ENCODE results near the gene KCNS3.

KCNS3 gene

DNA sequence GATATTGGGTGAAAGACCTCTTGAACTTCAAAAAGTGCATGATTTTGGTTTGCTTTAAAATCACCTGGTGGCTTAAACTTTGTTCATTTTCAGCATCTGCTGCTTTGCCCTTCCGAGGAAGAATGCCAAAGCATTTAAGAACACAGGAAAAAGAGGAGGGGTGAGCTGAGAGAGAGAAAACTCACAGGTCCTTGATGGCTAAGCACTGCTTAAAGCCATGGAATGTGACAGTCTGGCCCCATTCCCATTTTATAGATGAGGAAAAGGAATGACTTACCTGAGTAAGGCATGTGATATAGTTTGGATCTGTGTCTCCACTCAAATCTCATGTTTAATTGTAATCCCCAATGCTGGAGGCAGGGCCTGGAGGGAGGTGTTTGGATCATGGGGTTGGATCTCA is 58.1 kb downstream of the KCNS3 start:
- no peaks in the 10 kb centered on the region for H3K9me3 ChIP-seq (ENCODE audit: control insufficient read depth in 1 of 2, low read length in 2 of 2)
- no peak overlapping the region for H3K4me3 ChIP-seq (ENCODE audit: low read depth in 1 of 2, low read length in 2 of 2)
- no peak overlapping the region for H3K9ac ChIP-seq (ENCODE audit: low read depth in 1 of 2, low read length in 2 of 2)
- H3K36me3 ChIP-seq (ENCODE audit: control insufficient read depth in 1 of 2, insufficient read depth in 2 of 2, low read length in 2 of 2): no peaks in the 10 kb centered on the region
- no peaks in the 10 kb centered on the region for H3K4me1 ChIP-seq (ENCODE audit: control insufficient read depth in 1 of 2, insufficient read depth in 2 of 2, low read length in 2 of 2)
- H3K27me3 ChIP-seq (ENCODE audit: control insufficient read depth in 1 of 2, insufficient read depth in 2 of 2, low read length in 2 of 2): no peaks in the 10 kb centered on the region
- no peak overlapping the region for H3K27ac ChIP-seq (ENCODE audit: low read depth, low read length)

DNA sequence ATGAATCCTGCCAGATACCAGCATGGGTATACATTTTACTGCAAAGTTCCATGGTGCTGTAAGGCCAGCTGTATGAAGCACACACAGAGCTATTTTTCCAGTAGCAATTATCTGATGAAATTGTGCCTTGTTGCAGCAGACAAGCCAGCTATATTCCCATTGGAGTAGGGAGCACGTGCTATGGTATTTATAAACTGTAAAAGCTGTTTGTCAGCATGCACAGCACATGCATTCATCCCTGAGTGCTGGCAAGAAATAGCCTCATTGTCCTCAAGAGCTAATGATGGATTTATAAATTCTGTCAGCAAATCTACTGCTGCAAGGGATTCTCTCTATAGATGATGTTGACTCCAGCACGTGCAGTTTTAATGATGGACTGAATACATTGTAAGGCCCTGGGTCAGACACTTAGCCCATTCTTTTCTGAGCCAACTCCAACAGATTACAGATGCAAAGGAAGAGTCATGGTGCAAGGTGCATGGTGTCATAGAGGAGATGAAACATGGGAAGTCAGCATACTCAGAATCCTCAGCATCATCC is 61.7 kb downstream of the KCNS3 start:
- Histone ChIP-seq H3K4me3 (ENCODE audit: low read depth in 1 of 2, low read length in 2 of 2) (no peak overlapping the region), H3K27me3 (ENCODE audit: control insufficient read depth in 1 of 2, insufficient read depth in 2 of 2, low read length in 2 of 2) (no peaks in the 10 kb centered on the region), H3K9ac (ENCODE audit: low read depth in 1 of 2, low read length in 2 of 2) (no peak overlapping the region), H3K4me1 (ENCODE audit: control insufficient read depth in 1 of 2, insufficient read depth in 2 of 2, low read length in 2 of 2) (no peaks in the 10 kb centered on the region), H3K27ac (ENCODE audit: low read depth, low read length) (no peak overlapping the region), H3K36me3 (ENCODE audit: control insufficient read depth in 1 of 2, insufficient read depth in 2 of 2, low read length in 2 of 2) (no peaks in the 10 kb centered on the region), H3K9me3 (ENCODE audit: control insufficient read depth in 1 of 2, low read length in 2 of 2) (no peaks in the 10 kb centered on the region)

DNA sequence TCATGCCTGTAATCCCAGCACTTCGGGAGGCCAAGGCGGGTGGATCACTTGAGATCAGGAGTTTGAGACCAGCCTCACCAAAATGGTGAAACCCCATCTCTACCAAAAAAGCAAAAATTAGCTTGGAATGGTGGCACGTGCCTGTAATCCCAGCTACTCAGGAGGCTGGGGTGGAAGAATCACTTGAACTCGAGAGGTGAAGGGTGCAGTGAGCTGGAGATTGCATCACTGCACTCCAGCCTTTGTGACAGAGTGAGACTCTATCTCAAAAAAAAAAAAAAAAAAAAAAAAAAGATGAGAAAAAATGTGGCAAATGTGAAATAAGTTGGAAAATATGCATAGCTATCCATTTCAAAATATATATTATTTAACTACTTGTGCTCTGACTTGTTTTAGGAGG is 65.0 kb downstream of the KCNS3 start:
- Histone ChIP-seq H3K27me3 (ENCODE audit: control insufficient read depth in 1 of 2, insufficient read depth in 2 of 2, low read length in 2 of 2) (no peaks in the 10 kb centered on the region), H3K9me3 (ENCODE audit: control insufficient read depth in 1 of 2, low read length in 2 of 2) (no peaks in the 10 kb centered on the region), H3K4me1 (ENCODE audit: control insufficient read depth in 1 of 2, insufficient read depth in 2 of 2, low read length in 2 of 2) (no peaks in the 10 kb centered on the region), H3K36me3 (ENCODE audit: control insufficient read depth in 1 of 2, insufficient read depth in 2 of 2, low read length in 2 of 2) (no peaks in the 10 kb centered on the region), H3K27ac (ENCODE audit: low read depth, low read length) (no peak overlapping the region), H3K4me3 (ENCODE audit: low read depth in 1 of 2, low read length in 2 of 2) (no peak overlapping the region), H3K9ac (ENCODE audit: low read depth in 1 of 2, low read length in 2 of 2) (no peak overlapping the region)

DNA sequence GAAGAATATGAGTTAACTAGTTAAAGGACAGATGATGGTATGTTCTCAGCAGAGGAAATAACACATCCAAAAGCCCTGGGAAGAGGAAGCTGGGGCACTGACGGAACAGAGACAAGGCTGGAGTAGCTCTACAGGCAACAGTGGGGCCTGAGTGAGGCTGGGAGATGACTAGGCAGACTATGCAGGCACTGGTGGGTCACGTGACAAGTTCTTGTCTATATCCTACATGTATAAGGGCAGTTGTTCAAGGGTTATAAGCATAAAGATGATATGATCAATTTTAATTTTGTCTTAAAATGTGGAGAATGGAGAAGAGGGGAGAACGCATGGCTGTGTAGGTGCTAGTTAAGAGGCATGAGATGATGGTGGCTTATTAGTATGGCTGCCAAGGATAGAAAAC is 68.6 kb downstream of the KCNS3 start:
- H3K36me3 ChIP-seq (ENCODE audit: control insufficient read depth in 1 of 2, insufficient read depth in 2 of 2, low read length in 2 of 2): no peaks in the 10 kb centered on the region
- no peaks in the 10 kb centered on the region for H3K27me3 ChIP-seq (ENCODE audit: control insufficient read depth in 1 of 2, insufficient read depth in 2 of 2, low read length in 2 of 2)
- H3K9ac ChIP-seq (ENCODE audit: low read depth in 1 of 2, low read length in 2 of 2): no peak overlapping the region
- H3K27ac ChIP-seq (ENCODE audit: low read depth, low read length): no peak overlapping the region
- no peak overlapping the region for H3K4me3 ChIP-seq (ENCODE audit: low read depth in 1 of 2, low read length in 2 of 2)
- no peaks in the 10 kb centered on the region for H3K4me1 ChIP-seq (ENCODE audit: control insufficient read depth in 1 of 2, insufficient read depth in 2 of 2, low read length in 2 of 2)
- H3K9me3 ChIP-seq (ENCODE audit: control insufficient read depth in 1 of 2, low read length in 2 of 2): no peaks in the 10 kb centered on the region

DNA sequence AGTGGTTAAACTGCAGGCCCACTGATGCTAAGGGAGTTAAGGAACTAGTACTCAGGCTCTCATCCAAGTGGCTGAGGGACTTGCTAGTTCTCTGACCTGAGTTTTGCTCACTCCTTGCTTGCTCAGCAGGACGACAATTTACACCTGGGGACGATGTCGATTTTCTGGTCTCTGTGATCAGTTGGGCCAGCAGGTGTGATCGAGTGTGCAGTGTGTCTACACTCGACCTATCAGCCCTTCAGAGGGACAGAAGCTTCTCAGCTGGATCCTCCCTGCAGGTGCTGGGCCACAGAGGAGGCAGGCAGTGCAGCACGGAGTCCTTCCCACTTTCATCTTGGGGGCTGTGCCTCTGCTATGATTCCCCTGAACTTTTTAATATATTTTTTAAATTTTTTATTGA is 71.5 kb downstream of the KCNS3 start:
- Histone ChIP-seq H3K27me3 (ENCODE audit: control insufficient read depth in 1 of 2, insufficient read depth in 2 of 2, low read length in 2 of 2) (no peaks in the 10 kb centered on the region), H3K4me1 (ENCODE audit: control insufficient read depth in 1 of 2, insufficient read depth in 2 of 2, low read length in 2 of 2) (no peaks in the 10 kb centered on the region), H3K4me3 (ENCODE audit: low read depth in 1 of 2, low read length in 2 of 2) (no peak overlapping the region), H3K27ac (ENCODE audit: low read depth, low read length) (no peak overlapping the region), H3K9me3 (ENCODE audit: control insufficient read depth in 1 of 2, low read length in 2 of 2) (no peaks in the 10 kb centered on the region), H3K36me3 (ENCODE audit: control insufficient read depth in 1 of 2, insufficient read depth in 2 of 2, low read length in 2 of 2) (no peaks in the 10 kb centered on the region), H3K9ac (ENCODE audit: low read depth in 1 of 2, low read length in 2 of 2) (no peak overlapping the region)

DNA sequence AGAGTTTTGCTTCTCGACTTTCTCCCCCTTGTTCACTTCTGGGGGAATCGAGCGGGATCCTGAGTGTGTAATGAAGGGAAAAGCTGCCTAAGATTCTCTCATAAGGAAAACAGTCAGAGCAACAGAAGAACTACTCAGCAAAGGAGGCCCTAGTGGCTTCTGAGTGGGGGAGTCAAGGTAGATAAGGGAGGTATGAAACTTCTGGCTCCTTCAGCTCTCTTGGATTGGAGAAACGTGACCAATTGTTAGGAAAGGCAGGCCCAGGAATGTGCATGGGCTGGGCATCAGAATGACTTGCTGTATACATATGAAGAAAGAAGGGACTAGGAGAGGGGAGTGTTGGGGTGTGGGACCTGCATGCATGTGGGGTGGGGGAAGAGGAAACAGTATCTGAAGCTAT is 73.1 kb downstream of the KCNS3 start:
- H3K9me3 ChIP-seq (ENCODE audit: control insufficient read depth in 1 of 2, low read length in 2 of 2): no peaks in the 10 kb centered on the region
- H3K4me1 ChIP-seq (ENCODE audit: control insufficient read depth in 1 of 2, insufficient read depth in 2 of 2, low read length in 2 of 2): no peaks in the 10 kb centered on the region
- H3K36me3 ChIP-seq (ENCODE audit: control insufficient read depth in 1 of 2, insufficient read depth in 2 of 2, low read length in 2 of 2): no peaks in the 10 kb centered on the region
- H3K27me3 ChIP-seq (ENCODE audit: control insufficient read depth in 1 of 2, insufficient read depth in 2 of 2, low read length in 2 of 2): no peaks in the 10 kb centered on the region
- H3K27ac ChIP-seq (ENCODE audit: low read depth, low read length): no peak overlapping the region
- H3K4me3 ChIP-seq (ENCODE audit: low read depth in 1 of 2, low read length in 2 of 2): no peak overlapping the region
- no peak overlapping the region for H3K9ac ChIP-seq (ENCODE audit: low read depth in 1 of 2, low read length in 2 of 2)

DNA sequence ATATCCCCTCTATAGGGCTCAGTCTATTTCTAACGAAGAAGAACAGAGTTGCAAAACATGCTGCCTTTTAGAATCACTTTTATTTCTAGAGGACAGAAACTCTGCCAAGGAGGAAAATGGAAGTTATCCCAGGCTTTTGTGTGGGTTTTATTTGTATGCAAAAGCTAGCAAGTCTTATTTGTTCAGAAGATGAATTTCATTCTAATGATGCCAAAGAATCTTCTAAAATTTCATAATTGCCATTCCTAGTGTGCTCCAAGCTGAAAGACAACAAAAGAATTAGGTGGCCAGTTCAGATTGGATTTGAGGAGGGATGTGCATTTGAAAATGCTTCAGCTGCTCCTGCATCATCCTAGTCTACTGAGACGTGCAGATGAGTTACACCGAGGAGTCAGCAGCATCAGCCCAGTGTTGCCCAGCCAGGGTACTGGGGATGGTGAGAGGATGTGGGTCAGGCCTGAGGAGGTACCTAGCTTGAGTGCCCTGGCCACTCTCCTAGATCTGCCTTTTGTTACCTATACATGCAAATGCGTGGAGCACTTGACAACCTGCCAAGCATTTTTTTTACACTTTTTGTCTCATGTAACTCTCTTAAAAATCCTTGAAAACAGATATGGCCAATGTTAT is 80.1 kb downstream of the KCNS3 start:
- Histone ChIP-seq H3K9ac (ENCODE audit: low read depth in 1 of 2, low read length in 2 of 2) (no peak overlapping the region), H3K4me3 (ENCODE audit: low read depth in 1 of 2, low read length in 2 of 2) (no peak overlapping the region), H3K9me3 (ENCODE audit: control insufficient read depth in 1 of 2, low read length in 2 of 2) (no peaks in the 10 kb centered on the region), H3K36me3 (ENCODE audit: control insufficient read depth in 1 of 2, insufficient read depth in 2 of 2, low read length in 2 of 2) (no peaks in the 10 kb centered on the region), H3K27me3 (ENCODE audit: control insufficient read depth in 1 of 2, insufficient read depth in 2 of 2, low read length in 2 of 2) (no peaks in the 10 kb centered on the region), H3K4me1 (ENCODE audit: control insufficient read depth in 1 of 2, insufficient read depth in 2 of 2, low read length in 2 of 2) (no peaks in the 10 kb centered on the region), H3K27ac (ENCODE audit: low read depth, low read length) (no peak overlapping the region)

DNA sequence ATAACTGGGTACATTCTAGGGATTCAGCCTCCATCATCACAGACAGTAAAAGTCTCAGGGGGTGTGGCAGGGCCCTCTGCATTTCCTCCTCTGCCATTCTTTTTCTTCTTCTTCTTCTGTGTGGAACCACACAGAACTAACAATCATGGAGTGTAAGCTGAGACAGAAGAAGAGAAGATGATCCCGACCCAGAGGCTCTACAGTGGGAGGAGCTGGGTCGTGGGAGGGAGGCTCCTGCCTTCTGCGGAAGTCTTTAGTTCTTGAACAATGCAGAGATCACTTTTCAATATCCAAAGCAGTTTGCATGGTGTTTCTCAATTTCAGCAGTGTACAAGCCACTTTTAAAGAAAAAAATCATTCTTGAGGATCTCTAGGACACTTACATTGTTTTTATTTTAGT is 80.9 kb downstream of the KCNS3 start:
- Histone ChIP-seq H3K4me3 (ENCODE audit: low read depth in 1 of 2, low read length in 2 of 2) (no peak overlapping the region), H3K36me3 (ENCODE audit: control insufficient read depth in 1 of 2, insufficient read depth in 2 of 2, low read length in 2 of 2) (no peaks in the 10 kb centered on the region), H3K4me1 (ENCODE audit: control insufficient read depth in 1 of 2, insufficient read depth in 2 of 2, low read length in 2 of 2) (no peaks in the 10 kb centered on the region), H3K9me3 (ENCODE audit: control insufficient read depth in 1 of 2, low read length in 2 of 2) (no peaks in the 10 kb centered on the region), H3K27me3 (ENCODE audit: control insufficient read depth in 1 of 2, insufficient read depth in 2 of 2, low read length in 2 of 2) (no peaks in the 10 kb centered on the region), H3K27ac (ENCODE audit: low read depth, low read length) (no peak overlapping the region), H3K9ac (ENCODE audit: low read depth in 1 of 2, low read length in 2 of 2) (no peak overlapping the region)

DNA sequence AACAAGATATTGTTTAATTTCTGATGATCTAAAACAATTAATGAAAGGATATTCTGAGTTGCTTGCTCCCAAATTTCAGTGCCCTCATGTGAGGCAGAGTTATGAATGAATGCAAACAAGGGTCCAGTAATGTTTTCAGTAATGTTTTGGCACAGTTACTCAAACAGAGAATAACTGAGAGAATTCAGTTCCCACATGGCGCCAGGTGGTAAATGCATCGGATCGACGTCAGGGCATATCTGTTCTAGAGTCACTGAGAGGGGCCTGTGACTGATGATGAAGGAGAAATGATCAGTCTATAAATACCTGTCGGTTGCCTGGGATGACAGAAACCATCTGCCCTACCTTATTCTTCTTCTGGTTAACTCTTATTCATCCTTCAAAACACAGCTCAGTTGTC is 81.4 kb downstream of the KCNS3 start:
- Histone ChIP-seq H3K36me3 (ENCODE audit: control insufficient read depth in 1 of 2, insufficient read depth in 2 of 2, low read length in 2 of 2) (no peaks in the 10 kb centered on the region), H3K27me3 (ENCODE audit: control insufficient read depth in 1 of 2, insufficient read depth in 2 of 2, low read length in 2 of 2) (no peaks in the 10 kb centered on the region), H3K9ac (ENCODE audit: low read depth in 1 of 2, low read length in 2 of 2) (no peak overlapping the region), H3K4me1 (ENCODE audit: control insufficient read depth in 1 of 2, insufficient read depth in 2 of 2, low read length in 2 of 2) (no peaks in the 10 kb centered on the region), H3K4me3 (ENCODE audit: low read depth in 1 of 2, low read length in 2 of 2) (no peak overlapping the region), H3K9me3 (ENCODE audit: control insufficient read depth in 1 of 2, low read length in 2 of 2) (no peaks in the 10 kb centered on the region), H3K27ac (ENCODE audit: low read depth, low read length) (no peak overlapping the region)

DNA sequence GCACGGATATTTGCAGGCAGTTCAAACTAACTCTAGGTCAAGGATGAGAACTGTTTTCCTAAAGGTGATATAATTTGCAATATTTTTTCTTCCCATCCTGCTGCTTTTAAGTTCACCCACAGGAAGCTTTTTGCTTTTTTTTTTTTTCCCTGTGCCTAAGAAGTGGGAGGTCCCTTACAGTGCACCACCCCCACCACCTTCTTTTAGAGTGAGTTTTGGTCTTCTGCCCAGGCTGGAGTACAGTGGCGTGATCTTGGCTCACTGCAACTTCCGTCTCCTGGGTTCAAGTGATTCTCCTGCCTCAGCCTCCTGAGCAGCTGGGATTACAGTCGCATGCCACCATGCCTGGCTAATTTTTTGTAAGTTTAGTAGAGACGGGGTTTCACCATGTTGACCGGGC is 82.5 kb downstream of the KCNS3 start:
- no peak overlapping the region for H3K9ac ChIP-seq (ENCODE audit: low read depth in 1 of 2, low read length in 2 of 2)
- no peak overlapping the region for H3K4me3 ChIP-seq (ENCODE audit: low read depth in 1 of 2, low read length in 2 of 2)
- no peaks in the 10 kb centered on the region for H3K4me1 ChIP-seq (ENCODE audit: control insufficient read depth in 1 of 2, insufficient read depth in 2 of 2, low read length in 2 of 2)
- H3K27me3 ChIP-seq (ENCODE audit: control insufficient read depth in 1 of 2, insufficient read depth in 2 of 2, low read length in 2 of 2): no peaks in the 10 kb centered on the region
- no peak overlapping the region for H3K27ac ChIP-seq (ENCODE audit: low read depth, low read length)
- H3K36me3 ChIP-seq (ENCODE audit: control insufficient read depth in 1 of 2, insufficient read depth in 2 of 2, low read length in 2 of 2): no peaks in the 10 kb centered on the region
- H3K9me3 ChIP-seq (ENCODE audit: control insufficient read depth in 1 of 2, low read length in 2 of 2): no peaks in the 10 kb centered on the region

DNA sequence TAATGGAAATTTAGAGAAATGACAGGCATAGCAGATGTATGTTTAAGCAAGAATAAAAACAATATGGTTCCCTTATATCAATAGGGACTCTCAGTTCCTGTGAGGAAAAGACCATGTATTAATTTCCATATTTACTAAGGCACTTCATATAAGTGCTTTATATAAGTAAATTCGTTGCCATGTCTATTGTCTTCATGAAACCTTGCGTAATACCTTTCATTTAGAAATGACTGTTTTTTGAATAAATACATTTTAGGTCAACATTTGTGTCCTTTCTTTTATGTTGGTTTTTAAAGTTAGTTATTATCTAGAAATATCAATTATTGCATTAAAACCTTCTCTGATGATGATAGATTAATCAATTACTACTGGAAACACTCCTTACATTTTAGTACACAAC is 83.3 kb downstream of the KCNS3 start:
- Histone ChIP-seq H3K27ac (ENCODE audit: low read depth, low read length) (no peak overlapping the region), H3K4me1 (ENCODE audit: control insufficient read depth in 1 of 2, insufficient read depth in 2 of 2, low read length in 2 of 2) (no peaks in the 10 kb centered on the region), H3K9ac (ENCODE audit: low read depth in 1 of 2, low read length in 2 of 2) (no peak overlapping the region)

More for the DNA sequence above, 83.3 kb downstream of the KCNS3 start:
- no peak overlapping the region for H3K4me3 ChIP-seq (ENCODE audit: low read depth in 1 of 2, low read length in 2 of 2)
- H3K9me3 ChIP-seq (ENCODE audit: control insufficient read depth in 1 of 2, low read length in 2 of 2): no peaks in the 10 kb centered on the region
- no peaks in the 10 kb centered on the region for H3K36me3 ChIP-seq (ENCODE audit: control insufficient read depth in 1 of 2, insufficient read depth in 2 of 2, low read length in 2 of 2)
- no peaks in the 10 kb centered on the region for H3K27me3 ChIP-seq (ENCODE audit: control insufficient read depth in 1 of 2, insufficient read depth in 2 of 2, low read length in 2 of 2)
